ENCODE measurements around the gene FRG2. TPM values are rescaled to one million over a fixed set of nuclear protein-coding genes. Genes with fewer than 3 reads are reported as not detected.

The FRG2 gene
- total RNA-seq, 1 donor, result not detected

DNA sequence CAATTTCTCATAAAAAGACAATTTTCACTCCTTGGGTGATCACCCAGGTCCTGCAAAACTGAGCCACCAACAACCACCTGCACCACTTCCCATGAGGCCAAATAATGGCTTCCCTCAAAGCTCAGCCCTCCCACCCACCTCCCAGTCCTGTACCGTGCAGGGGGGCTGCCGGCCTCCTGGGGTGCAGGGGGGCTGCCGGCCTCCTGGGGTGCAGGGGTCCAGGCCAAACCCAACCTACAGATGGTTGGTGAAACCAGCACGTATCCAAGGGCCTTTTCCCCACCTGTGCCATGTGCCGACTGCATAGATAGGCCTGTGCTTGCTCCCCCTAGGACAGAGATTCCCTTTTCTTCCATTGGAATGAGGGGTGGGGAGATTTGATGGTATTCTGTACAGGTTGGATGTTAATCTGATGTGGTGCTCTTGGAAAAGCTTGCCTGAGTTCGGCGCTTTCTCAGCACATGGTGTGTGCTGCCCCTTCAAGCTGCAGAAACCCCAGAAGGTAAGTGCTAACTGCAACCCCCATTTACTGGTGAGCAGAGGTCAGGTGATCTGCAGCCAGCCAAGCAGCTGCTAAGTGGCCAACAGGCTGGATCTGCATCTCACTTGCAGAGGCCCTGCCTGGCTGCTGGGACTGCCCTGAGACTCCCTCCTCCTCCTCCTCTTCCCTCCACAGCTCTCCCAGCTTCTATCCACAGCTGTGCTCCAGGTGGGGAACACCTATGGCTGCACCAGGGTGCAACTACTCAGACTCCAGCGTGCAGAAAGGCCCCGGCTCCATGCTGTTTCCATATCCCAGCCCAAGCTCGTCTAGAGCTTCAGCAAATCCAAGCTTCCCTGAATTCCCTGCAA is 47.6 kb downstream of the FRG2 start:
- Histone ChIP-seq H4K20me1 (ENCODE audit: insufficient read depth, low read length) (no peaks in the 10 kb centered on the region), H3K27ac (ENCODE audit: low read depth, low read length) (no peak overlapping the region), H3K4me3 (ENCODE audit: insufficient read depth, low read length) (no peak overlapping the region), H3K79me2 (ENCODE audit: insufficient read depth, low read length) (no peaks in the 10 kb centered on the region), H3K4me2 (ENCODE audit: insufficient read depth, low read length) (no peak overlapping the region), H3K4me1 (ENCODE audit: insufficient read depth, low read length) (no peaks in the 10 kb centered on the region), H3K27me3 (ENCODE audit: insufficient read depth, low read length) (no peaks in the 10 kb centered on the region), H3K9me3 (ENCODE audit: low read depth, low read length) (no peaks in the 10 kb centered on the region), H3K36me3 (ENCODE audit: insufficient read depth, low read length) (no peaks in the 10 kb centered on the region), H2AFZ (ENCODE audit: low read length) (no peak overlapping the region)
- no peak for TF ChIP-seq CTCF (IDR thresholded peaks at IDR 0.05; ENCODE audit: extremely low read depth, low read depth, low read length)
- no peak for DNase-seq (ENCODE audit: insufficient read length, low spot score, missing footprints)

Small RNA genes lying within 50 kb of the gene (small RNA-seq; reads per million reads assigned to genes)
- not detected for gene RNA5SP174
- gene RNA5SP175, result 0.45 reads per million

Other genes starting within 250 kb of the FRG2 start
- 31.5 and 35.7 TPM in 2 replicates for gene FRG1, start 86.4 kb downstream of the FRG2 start, total RNA-seq
- not detected in 2 replicates for gene DBET, start 37.2 kb upstream of the FRG2 start, total RNA-seq
- gene DUX4, start 146.5 kb upstream of the FRG2 start, total RNA-seq, result not detected in 2 replicates